Cortex of kidney (tissue), 1 donor: Measurements from ENCODE around the gene DACH1.

Experiments
- DNase-seq: peaks from one replicate; lab custom pipeline; 2025; lab: John Stamatoyannopoulos, UW

Gene DACH1

DNA sequence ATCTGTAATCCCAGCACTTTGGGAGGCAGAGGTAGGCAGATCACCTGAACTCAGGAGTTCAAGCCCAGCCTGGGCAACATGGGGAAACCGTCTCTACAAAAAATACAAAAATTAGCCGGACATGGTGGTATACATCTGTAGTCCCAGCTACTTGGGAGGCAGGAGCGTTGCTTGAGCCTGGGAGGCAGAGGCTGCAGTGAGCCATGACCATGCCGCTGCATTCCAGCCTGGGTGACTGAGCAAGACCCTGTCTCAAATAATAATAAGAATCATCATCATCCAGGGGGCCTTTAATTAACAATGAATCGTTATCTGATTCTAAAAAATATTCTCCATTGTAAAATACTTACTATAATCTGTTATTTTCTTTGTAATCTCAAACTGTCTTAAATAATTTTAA is 283.4 kb downstream of the DACH1 start:
- no peak for DNase-seq

DNA sequence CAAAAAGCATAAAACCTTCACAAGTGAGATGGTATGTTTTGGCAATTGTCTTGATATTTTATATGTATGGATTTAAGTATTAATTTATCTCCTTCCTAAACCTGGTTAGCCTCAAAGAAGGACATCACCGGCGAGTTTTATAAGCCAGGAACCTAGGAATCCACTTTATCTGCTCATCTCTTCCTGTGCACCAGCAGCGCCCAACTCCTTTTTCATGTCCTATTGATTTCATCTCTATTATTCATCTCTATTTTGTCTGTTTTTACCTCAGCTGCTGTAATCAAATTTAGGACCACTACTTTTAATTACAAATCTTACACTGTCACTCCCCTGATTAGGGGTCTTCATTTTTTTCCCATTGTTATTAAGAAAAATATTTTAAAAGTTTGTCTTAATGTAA is 286.4 kb downstream of the DACH1 start:
- no peak for DNase-seq

DNA sequence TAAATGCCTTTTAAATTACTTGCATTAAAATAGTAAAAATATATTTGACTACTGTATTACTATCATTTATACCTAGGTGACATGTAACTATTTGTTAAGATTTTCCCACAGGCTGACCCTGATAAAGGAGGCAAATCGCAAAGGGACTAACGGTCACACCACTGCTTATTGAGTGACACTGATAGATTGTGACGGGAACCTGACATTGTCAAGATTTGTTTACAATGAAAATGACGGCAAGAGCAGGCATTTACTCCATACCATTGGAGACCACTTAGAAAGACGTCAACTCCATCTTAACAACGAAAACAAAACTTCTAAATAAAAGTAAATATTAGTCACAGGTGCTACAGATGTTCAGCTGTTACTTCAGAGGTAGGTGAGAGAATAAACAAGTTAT is 289.0 kb downstream of the DACH1 start:
- no peak for DNase-seq

GRCh38 chr13:71577127-71577526 is 289.9 kb downstream of the DACH1 start:
- no peak for DNase-seq

GRCh38 chr13:71576571-71576970 is 290.4 kb downstream of the DACH1 start:
- DNase-seq, result no peak

DNA sequence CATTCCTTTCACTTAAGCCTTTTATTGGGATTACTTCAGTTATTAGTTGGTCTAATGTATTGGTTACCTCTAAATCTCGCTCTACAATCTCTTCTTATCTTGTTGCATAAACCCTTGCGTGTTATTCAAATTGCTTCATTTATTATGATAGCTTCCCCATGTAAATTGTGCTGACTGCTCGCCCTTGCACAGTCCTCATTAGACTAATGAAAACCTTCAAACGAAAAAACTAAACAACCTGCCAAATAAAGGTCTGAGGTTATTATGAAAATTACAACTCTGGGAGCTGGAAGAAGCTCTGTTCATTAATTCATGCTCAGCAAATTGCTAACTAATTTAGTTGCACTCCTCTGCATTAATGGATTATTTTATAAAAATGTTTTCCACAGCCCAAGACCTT is 320.1 kb downstream of the DACH1 start:
- no peak for DNase-seq

GRCh38 chr13:71540098-71540497 is 326.9 kb downstream of the DACH1 start:
- DNase-seq, result no peak

DNA sequence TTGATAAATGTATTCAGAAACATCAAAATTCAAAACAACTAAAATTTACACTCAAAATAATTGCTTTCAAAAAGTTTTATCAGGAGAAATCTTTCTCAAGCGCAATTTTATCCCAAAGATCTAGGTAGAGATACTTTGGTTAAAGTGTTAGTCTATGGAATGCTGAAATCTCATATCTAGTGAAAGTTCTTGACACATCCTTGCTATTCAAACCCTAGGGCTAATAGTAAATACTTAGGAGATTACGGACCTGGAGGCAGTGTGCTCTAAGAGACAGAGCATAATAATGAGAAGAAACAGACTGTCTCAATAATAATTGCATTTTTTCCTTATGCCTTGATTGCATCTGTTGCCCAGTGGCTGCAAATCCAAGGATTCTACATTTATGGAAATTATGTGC is 330.8 kb downstream of the DACH1 start:
- no peak for DNase-seq

GRCh38 chr13:71524613-71525304 is 342.2 kb downstream of the DACH1 start:
- DNase-seq, result no peak

DNA sequence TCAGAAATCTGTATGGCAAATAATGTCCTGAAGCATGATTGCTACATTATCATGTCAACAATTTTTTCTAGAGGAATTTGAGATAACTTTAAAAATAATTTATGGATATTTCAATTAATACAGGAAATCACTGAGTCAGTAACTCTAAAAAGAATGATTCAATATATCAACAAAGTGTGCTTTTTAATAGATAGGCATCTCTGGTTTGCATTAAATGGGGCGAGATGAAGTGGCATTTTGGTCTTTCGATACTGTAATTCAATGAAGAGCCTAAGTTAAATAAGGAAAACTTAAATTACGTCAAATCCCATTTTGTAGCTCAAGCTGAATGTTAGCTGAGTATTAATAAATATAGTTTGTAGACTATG is 342.8 kb downstream of the DACH1 start:
- DNase-seq, result no peak

DNA sequence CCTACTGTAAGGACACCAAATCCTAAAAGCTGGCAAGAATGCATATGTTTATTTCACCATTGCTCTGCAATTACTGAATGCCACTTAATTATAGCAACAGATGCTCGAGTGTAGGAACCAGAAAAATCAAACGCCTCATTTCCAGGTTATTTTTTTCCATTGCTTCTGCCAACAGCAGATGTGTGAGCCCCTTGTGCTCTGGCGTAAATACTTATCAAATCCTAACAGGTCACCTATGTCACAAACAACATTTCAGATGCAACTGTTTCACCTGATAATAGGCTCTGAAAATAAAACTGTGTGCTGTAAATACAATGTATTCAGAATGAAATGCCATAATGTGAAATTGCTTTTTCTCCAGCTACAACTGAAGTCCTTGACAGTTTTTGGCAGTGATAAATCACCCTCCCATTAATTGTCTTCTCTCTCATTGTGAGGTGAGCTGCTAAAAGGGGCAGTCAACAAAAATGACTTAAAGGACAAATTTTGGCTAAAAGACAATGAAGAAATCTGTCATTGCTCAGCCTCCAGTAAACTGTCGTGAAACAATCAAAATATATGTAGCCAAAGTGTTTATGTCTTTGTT is 344.0 kb downstream of the DACH1 start:
- no peak for DNase-seq

DNA sequence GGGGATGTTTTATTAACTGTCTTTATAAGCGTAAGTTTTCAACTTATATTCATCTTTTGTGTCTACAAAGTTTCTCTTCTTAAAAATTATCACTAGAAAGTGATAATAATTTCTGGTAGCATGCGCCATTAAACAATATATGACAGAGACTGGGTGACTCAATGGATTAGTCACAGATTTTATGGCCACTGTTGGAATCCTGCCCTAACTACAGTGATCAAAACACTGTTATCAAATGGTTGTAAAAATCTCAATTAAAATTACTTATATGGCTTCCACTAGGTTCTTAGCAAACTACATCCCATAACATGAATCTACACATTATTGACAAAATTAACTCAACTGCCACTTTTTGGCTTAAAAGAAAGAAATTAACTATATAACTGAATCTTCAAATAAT is 350.0 kb downstream of the DACH1 start:
- DNase-seq, result no peak

- DNase-seq, result no peak
These were observed 350.5 kb downstream of the DACH1 start for GRCh38 chr13:71516521-71516920.

GRCh38 chr13:71515744-71516038 is 351.3 kb downstream of the DACH1 start:
- DNase-seq, result no peak

GRCh38 chr13:71514900-71515743 is 351.9 kb downstream of the DACH1 start:
- no peak for DNase-seq

- no peak for DNase-seq
These were observed 353.5 kb downstream of the DACH1 start for GRCh38 chr13:71513411-71514033.

DNA sequence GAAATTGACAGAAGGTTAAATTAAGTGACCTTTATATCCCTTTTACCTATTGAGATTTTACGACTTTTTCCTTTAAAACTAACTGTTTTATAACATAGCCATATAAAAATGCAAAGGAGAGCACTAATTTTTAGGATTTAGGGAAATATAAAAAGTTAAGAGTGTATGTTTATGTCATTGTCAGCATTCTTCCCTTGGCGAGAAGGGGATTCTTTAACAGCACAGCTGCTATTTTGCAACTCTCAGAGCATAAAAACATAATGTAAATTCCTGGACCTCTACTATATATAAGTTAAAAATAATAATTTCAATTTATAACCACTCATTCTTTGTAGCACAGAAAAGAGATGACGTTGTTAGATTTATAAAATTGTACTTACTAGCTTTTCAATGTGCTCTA is 363.2 kb downstream of the DACH1 start:
- no peak for DNase-seq

- no peak for DNase-seq
These were observed 367.0 kb downstream of the DACH1 start for GRCh38 chr13:71499944-71500514.

GRCh38 chr13:71499235-71499634 is 367.8 kb downstream of the DACH1 start:
- DNase-seq, result no peak

- DNase-seq, result no peak
These were observed 373.8 kb downstream of the DACH1 start for GRCh38 chr13:71493189-71493588.

DNA sequence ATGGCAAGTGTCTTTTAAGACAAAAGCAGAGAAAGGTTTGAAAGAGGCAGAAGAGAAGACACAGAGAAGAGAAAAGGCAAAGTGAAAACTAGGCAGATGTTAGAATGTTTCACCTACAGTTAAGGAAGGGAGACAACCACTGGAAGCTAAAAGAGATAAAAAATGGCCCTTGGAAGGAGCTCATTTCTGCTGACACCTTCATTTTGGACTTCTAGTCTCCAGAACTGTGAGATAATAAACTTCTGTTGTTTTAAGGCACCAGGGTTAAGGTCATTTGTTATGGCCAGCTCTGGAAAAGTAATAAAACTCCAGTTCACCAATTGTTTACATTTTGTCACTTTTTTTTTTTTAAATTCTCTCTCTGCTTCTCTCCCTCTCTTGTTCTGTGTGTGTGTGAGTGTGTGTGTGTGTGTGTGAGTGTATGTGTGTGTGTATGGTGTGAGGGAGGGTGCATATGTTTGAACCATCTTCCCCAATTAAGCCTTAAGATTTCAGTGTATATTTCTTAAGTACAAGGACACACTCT is 374.6 kb downstream of the DACH1 start:
- DNase-seq, result no peak

DNA sequence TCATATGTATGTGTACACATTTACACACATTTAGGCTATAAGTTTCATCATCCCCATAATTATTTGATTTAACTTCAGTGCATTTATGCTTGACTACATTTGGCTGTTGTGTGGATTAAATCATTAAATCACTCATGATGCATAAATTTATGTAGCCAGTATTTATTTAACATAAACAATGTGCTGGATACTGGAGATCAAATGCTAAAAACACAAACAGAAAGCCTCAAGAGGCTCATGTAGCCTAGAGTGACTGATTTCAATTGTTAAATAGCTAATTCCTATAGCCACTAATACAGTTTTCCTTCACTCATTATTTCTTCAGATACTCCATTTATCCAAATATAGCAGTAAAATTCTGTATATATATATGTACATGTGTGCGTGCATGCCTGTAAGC is 376.0 kb downstream of the DACH1 start:
- DNase-seq, result no peak
